BLaER1 (cell line): ENCODE measurements around the gene SKI.

Experiments
- H3K27ac ChIP-seq: shearing (Covaris generic); formaldehyde crosslinking; 2 replicates; pipeline ENCODE4 v1.8.1; 2022
- H3K27me3 ChIP-seq: shearing (Covaris generic); formaldehyde crosslinking; 2 replicates; pipeline ENCODE4 v1.8.1; 2022
- H3K36me3 ChIP-seq: shearing (Covaris generic); formaldehyde crosslinking; 2 replicates; pipeline ENCODE4 v1.8.1; 2022
- H3K4me1 ChIP-seq: shearing (Covaris generic); formaldehyde crosslinking; 2 replicates; pipeline ENCODE4 v1.8.1; 2022
- H3K4me2 ChIP-seq: shearing (Covaris generic); formaldehyde crosslinking; 2 replicates; pipeline ENCODE4 v1.8.1; 2022
- H3K4me3 ChIP-seq: shearing (Covaris generic); formaldehyde crosslinking; 2 replicates; pipeline ENCODE4 v1.8.1; 2022
- H3K9ac ChIP-seq: shearing (Covaris generic); formaldehyde crosslinking; 2 replicates; pipeline ENCODE4 v1.8.1; 2022
- H3K9me3 ChIP-seq: shearing (Covaris generic); formaldehyde crosslinking; 2 replicates; pipeline ENCODE4 v1.8.1; 2022
- H4K20me1 ChIP-seq: shearing (Covaris generic); formaldehyde crosslinking; 2 replicates; pipeline ENCODE4 v1.8.1; 2022
- Cebpa-rat ChIP-seq: shearing (Covaris generic); IDR thresholded peaks from 2 replicates; pipeline ENCODE4 v1.8.1; 2022

The SKI gene

GRCh38 chr1:2194319-2194897 is 33.7 kb upstream of the SKI start, which contains the start of gene FAAP20:
TSS of gene FAAP20 (minus strand) at chr1:2194772. CDS start at chr1:2194749, 23 bp downstream.
- H3K4me1 ChIP-seq: peaks cover 89% of the 10 kb centered on the region
- TF ChIP-seq Cebpa-rat: no peak
- H3K9ac ChIP-seq: peak within 1 kb of the TSS; percentile 73
- H3K4me2 ChIP-seq: peak within 1 kb of the TSS; percentile 97
- H3K27me3 ChIP-seq: no peaks in the 10 kb centered on the region
- H4K20me1 ChIP-seq: peaks cover 24% of the 10 kb centered on the region; the same call in 1 of the 2 replicates
- peak within 1 kb of the TSS; percentile 72 for H3K27ac ChIP-seq
- peak within 1 kb of the TSS; percentile 73 for H3K4me3 ChIP-seq
- H3K36me3 ChIP-seq: no peaks in the 10 kb centered on the region
- H3K9me3 ChIP-seq: no peaks in the 10 kb centered on the region

GRCh38 chr1:2194898-2195673 is 33.0 kb upstream of the SKI start:
- Histone ChIP-seq H3K4me2 (peak overlapping the region; percentile 97), H3K4me3 (peak overlapping the region; percentile 73), H3K9ac (peak overlapping the region; percentile 68), H3K4me1 (peaks cover 89% of the 10 kb centered on the region), H4K20me1 (peaks cover 22% of the 10 kb centered on the region; the same call in 1 of the 2 replicates), H3K27me3 (no peaks in the 10 kb centered on the region), H3K27ac (peak overlapping the region; percentile 72), H3K36me3 (no peaks in the 10 kb centered on the region), H3K9me3 (no peaks in the 10 kb centered on the region)
- no peak for TF ChIP-seq Cebpa-rat

GRCh38 chr1:2195785-2196184 is 32.3 kb upstream of the SKI start:
- Histone ChIP-seq H3K9me3 (no peaks in the 10 kb centered on the region), H4K20me1 (peaks cover 22% of the 10 kb centered on the region), H3K27ac (peak overlapping the region; percentile 72), H3K9ac (peak overlapping the region; percentile 68; the same call in 1 of the 2 replicates), H3K27me3 (no peaks in the 10 kb centered on the region), H3K4me1 (peaks cover 89% of the 10 kb centered on the region), H3K4me3 (peak overlapping the region; percentile 73; the same call in 1 of the 2 replicates), H3K4me2 (peak overlapping the region; percentile 97), H3K36me3 (no peaks in the 10 kb centered on the region)
- no peak for TF ChIP-seq Cebpa-rat

- no peak for TF ChIP-seq Cebpa-rat
- H3K27ac ChIP-seq: no peak overlapping the region
- peak overlapping the region; percentile 97 for H3K4me2 ChIP-seq
- H4K20me1 ChIP-seq: peaks cover 18% of the 10 kb centered on the region
- H3K36me3 ChIP-seq: no peaks in the 10 kb centered on the region
- H3K9ac ChIP-seq: no peak overlapping the region
- no peaks in the 10 kb centered on the region for H3K27me3 ChIP-seq
- no peak overlapping the region for H3K4me3 ChIP-seq
- peaks cover 89% of the 10 kb centered on the region for H3K4me1 ChIP-seq
- no peaks in the 10 kb centered on the region for H3K9me3 ChIP-seq
These were observed 31.0 kb upstream of the SKI start for GRCh38 chr1:2196901-2197638.

GRCh38 chr1:2197707-2198165 is 30.4 kb upstream of the SKI start:
- Histone ChIP-seq H3K4me2 (no peak overlapping the region), H3K9me3 (no peaks in the 10 kb centered on the region), H3K4me3 (no peak overlapping the region), H3K9ac (no peak overlapping the region), H3K27ac (no peak overlapping the region), H3K27me3 (no peaks in the 10 kb centered on the region), H3K36me3 (no peaks in the 10 kb centered on the region), H3K4me1 (peaks cover 88% of the 10 kb centered on the region), H4K20me1 (peaks cover 13% of the 10 kb centered on the region)
- TF ChIP-seq Cebpa-rat: no peak

GRCh38 chr1:2198571-2198970 is 29.5 kb upstream of the SKI start:
- Histone ChIP-seq H3K4me1 (peaks cover 88% of the 10 kb centered on the region), H3K9me3 (no peaks in the 10 kb centered on the region), H4K20me1 (peaks cover 13% of the 10 kb centered on the region), H3K4me2 (peak overlapping the region; percentile 92), H3K36me3 (no peaks in the 10 kb centered on the region), H3K9ac (peak overlapping the region; percentile 17), H3K27me3 (no peaks in the 10 kb centered on the region), H3K27ac (peak overlapping the region; percentile 66), H3K4me3 (no peak overlapping the region; the same call in 1 of the 2 replicates)
- TF ChIP-seq Cebpa-rat: no peak

GRCh38 chr1:2199042-2199810 is 28.9 kb upstream of the SKI start:
- Histone ChIP-seq H3K4me3 (peak overlapping the region; percentile 58), H3K27me3 (no peaks in the 10 kb centered on the region), H3K9ac (peak overlapping the region; percentile 17), H3K4me2 (peak overlapping the region; percentile 92), H3K36me3 (no peaks in the 10 kb centered on the region), H3K27ac (peak overlapping the region; percentile 66), H4K20me1 (peaks cover 13% of the 10 kb centered on the region), H3K4me1 (peaks cover 89% of the 10 kb centered on the region), H3K9me3 (no peaks in the 10 kb centered on the region)
- no peak for TF ChIP-seq Cebpa-rat

- Histone ChIP-seq H3K9ac (no peak overlapping the region; the same call in 1 of the 2 replicates), H3K4me3 (peak overlapping the region; percentile 58; the same call in 1 of the 2 replicates), H4K20me1 (peaks cover 13% of the 10 kb centered on the region), H3K27ac (no peak overlapping the region), H3K4me2 (peak overlapping the region; percentile 92), H3K9me3 (no peaks in the 10 kb centered on the region), H3K27me3 (no peaks in the 10 kb centered on the region), H3K36me3 (no peaks in the 10 kb centered on the region), H3K4me1 (peaks cover 91% of the 10 kb centered on the region)
- no peak for TF ChIP-seq Cebpa-rat
These were observed 27.7 kb upstream of the SKI start for GRCh38 chr1:2200308-2200943.

- H3K9ac ChIP-seq: no peak overlapping the region
- no peak for TF ChIP-seq Cebpa-rat
- no peaks in the 10 kb centered on the region for H3K9me3 ChIP-seq
- no peaks in the 10 kb centered on the region for H3K36me3 ChIP-seq
- no peak overlapping the region for H3K27ac ChIP-seq
- no peaks in the 10 kb centered on the region for H3K27me3 ChIP-seq
- peaks cover 13% of the 10 kb centered on the region for H4K20me1 ChIP-seq
- H3K4me1 ChIP-seq: peaks cover 91% of the 10 kb centered on the region
- 0 out of 2 replicates have a peak overlapping the region, but pooled peaks have one; percentile 36 for H3K4me3 ChIP-seq
- H3K4me2 ChIP-seq: peak overlapping the region; percentile 92
These were observed 27.1 kb upstream of the SKI start for GRCh38 chr1:2201062-2201461.
